HL-60 (cell line): Measurements from ENCODE around the gene EPS8L3.

Experiments used
- POLR2AphosphoS5 ChIP-seq: IDR thresholded peaks from 2 replicates; pipeline ENCODE4 v1.6.1; 2012; ENCODE audit warnings: low read depth
- SPI1 ChIP-seq: IDR thresholded peaks from 2 replicates; pipeline ENCODE4 v1.6.1; 2012; ENCODE audit warnings: low read depth, mild to moderate bottlenecking, borderline replicate concordance
- TF ChIP-seq, protein P1 (sequence below): IDR thresholded peaks from one replicate; pipeline ENCODE4 v1.5.1; 2011; ENCODE audit warnings: low read length, control low read depth, inconsistent platforms; ENCODE audit not compliant: insufficient read depth

DNA sequence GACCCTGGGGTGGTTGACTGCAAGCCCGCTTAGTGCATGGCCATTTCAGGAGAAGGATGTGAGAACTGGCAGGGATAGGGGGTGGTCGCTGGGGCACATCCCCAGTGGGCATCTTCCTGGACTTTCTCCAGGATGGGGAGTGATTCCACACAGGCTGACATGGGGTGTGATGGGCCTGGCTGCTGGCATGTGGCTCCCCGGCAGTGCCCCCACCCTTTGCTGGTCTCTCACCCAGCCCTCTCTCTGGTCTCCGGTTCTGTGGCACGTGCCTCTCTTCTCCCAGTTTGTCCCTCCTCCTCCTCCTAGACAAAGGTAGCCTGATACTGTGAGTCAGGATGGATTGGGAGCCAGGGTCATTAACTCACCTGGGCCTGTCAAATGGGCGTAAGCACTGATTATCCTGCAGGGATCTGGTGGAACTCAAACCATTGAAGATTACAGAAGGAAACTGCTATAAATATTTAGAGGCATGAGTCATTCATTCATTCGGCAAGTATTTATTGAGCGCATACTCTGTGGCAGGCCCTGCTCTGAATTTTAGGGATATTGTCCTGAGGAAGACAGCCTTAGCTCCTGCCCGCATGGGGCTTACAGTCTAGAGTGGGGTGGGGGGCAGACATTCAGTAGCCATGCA, 23.6 kb upstream of the EPS8L3 start:
- TF ChIP-seq, protein P1, sequence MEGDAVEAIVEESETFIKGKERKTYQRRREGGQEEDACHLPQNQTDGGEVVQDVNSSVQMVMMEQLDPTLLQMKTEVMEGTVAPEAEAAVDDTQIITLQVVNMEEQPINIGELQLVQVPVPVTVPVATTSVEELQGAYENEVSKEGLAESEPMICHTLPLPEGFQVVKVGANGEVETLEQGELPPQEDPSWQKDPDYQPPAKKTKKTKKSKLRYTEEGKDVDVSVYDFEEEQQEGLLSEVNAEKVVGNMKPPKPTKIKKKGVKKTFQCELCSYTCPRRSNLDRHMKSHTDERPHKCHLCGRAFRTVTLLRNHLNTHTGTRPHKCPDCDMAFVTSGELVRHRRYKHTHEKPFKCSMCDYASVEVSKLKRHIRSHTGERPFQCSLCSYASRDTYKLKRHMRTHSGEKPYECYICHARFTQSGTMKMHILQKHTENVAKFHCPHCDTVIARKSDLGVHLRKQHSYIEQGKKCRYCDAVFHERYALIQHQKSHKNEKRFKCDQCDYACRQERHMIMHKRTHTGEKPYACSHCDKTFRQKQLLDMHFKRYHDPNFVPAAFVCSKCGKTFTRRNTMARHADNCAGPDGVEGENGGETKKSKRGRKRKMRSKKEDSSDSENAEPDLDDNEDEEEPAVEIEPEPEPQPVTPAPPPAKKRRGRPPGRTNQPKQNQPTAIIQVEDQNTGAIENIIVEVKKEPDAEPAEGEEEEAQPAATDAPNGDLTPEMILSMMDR: no peak
- TF ChIP-seq POLR2AphosphoS5: no peak
- TF ChIP-seq SPI1: no peak
